HepG2 (cell line): ENCODE results near the gene MAGEE1. TPM values are rescaled to one million over a fixed set of nuclear protein-coding genes. Genes with fewer than 3 reads are reported as not detected.
A peak's percentile ranks its signal among the peaks of the same experiment; 100 is the strongest.

Experiments used
- ATAC-seq: fragments of 200-7000 bp; cut with Tn5 transposase; 3 replicates; pipeline ENCODE4 v1.9.1; 2020; ENCODE audit warnings: mild to moderate bottlenecking, moderate library complexity
- BruUV-seq: library from RNA; stranded (reverse); fragments of 400-500 nt; replicated peaks from 2 replicates; lab custom pipeline; 2021; lab: Mats Ljungman, UMichigan
- CTCF ChIA-PET: fragments of 300-600 bp; formaldehyde crosslinking; extraction: SDS; loops from one replicate; lab custom pipeline; 2021; ENCODE audit warnings: low total read pairs, inconsistent platforms, low intra/inter-chr PET ratio; lab: Yijun Ruan, JAX
- POLR2A ChIA-PET: fragments of 350-600 bp; sonication (Branson Sonifier 250); formaldehyde crosslinking; loops from one replicate; lab custom pipeline; 2020; ENCODE audit warnings: antibody characterized with exemption, inconsistent platforms; lab: Yijun Ruan, JAX
- DNase-seq: peaks from one replicate; pipeline ENCODE4 v3.0.0-alpha.2; 2015; ENCODE audit warnings: low spot score
- FAIRE-seq: peaks from 3 replicates; lab custom pipeline; 2011; peaks lifted over from hg19 to GRCh38; lab: Jason Lieb, UNC
- H2AFZ ChIP-seq: one replicate; pipeline ENCODE4 v1.6.1; 2011; ENCODE audit warnings: low read length, inconsistent platforms
- H3K27ac ChIP-seq: fragments of 300-600 bp; 3 replicates; pipeline ENCODE4 v1.8.0; 2011; ENCODE audit warnings: mixed run types, mild to moderate bottlenecking, mixed read lengths, low read length, inconsistent platforms; ENCODE audit not compliant: insufficient read depth; ENCODE audit errors: extremely low read length
- H3K27me3 ChIP-seq, 2 experiments: fragments of 200-600 bp in 1 of 2; 2 replicates in 1 of 2; 3 replicates in 1 of 2; pipeline versions ENCODE4 v1.6.0 to v1.8.0; 2011; ENCODE audit warnings: low read length in 2 of 2, mild to moderate bottlenecking in 2 of 2, moderate library complexity in 2 of 2, inconsistent platforms in 1 of 2; ENCODE audit not compliant: insufficient read depth in 2 of 2, control insufficient read depth in 1 of 2
- H3K36me3 ChIP-seq, 2 experiments: fragments of 200-600 bp in 1 of 2; replicated peaks in 1 of 2; 2 replicates in 1 of 2; 3 replicates in 1 of 2; pipeline versions ENCODE4 v1.5.1 to v1.8.0; 2011; ENCODE audit warnings: low read length in 2 of 2, inconsistent platforms in 1 of 2; ENCODE audit not compliant: insufficient read depth in 2 of 2, control insufficient read depth in 1 of 2
- H3K4me1 ChIP-seq: 2 replicates; pipeline ENCODE4 v1.5.1; 2012; ENCODE audit warnings: low read length, inconsistent platforms; ENCODE audit not compliant: insufficient read depth
- H3K4me2 ChIP-seq: 2 replicates; pipeline ENCODE4 v1.6.0; 2011; ENCODE audit warnings: low read depth, low read length, inconsistent platforms
- H3K4me3 ChIP-seq, 3 experiments: fragments of 200-600 bp in 1 of 3; sonication (generic), shearing (Covaris generic) in 1 of 3; replicated peaks in 1 of 3; 2 replicates each; pipeline ENCODE4 v1.5.1; 2011 to 2016; ENCODE audit warnings: low read length in 3 of 3, inconsistent platforms in 2 of 3, low read depth in 2 of 3, mild to moderate bottlenecking in 2 of 3, control low read depth in 1 of 3, mixed read lengths in 1 of 3; ENCODE audit not compliant: insufficient read depth in 1 of 3
- H3K79me2 ChIP-seq: one replicate; pipeline ENCODE4 v1.6.1; 2011; ENCODE audit warnings: low read length, inconsistent platforms; ENCODE audit not compliant: insufficient read depth
- H3K9ac ChIP-seq: 2 replicates; pipeline ENCODE4 v1.6.0; 2011; ENCODE audit warnings: mild to moderate bottlenecking, low read depth, low read length, inconsistent platforms; ENCODE audit not compliant: insufficient read depth
- H3K9me3 ChIP-seq: 2 replicates; pipeline ENCODE4 v1.5.1; 2012; ENCODE audit warnings: mild to moderate bottlenecking, low read length
- H4K20me1 ChIP-seq: 2 replicates; pipeline ENCODE4 v1.6.0; 2011; ENCODE audit warnings: inconsistent platforms, mild to moderate bottlenecking, low read length, moderate library complexity; ENCODE audit not compliant: insufficient read depth
- MAFF ChIP-seq: IDR thresholded peaks from 2 replicates; pipeline ENCODE4 v1.6.1; 2011; ENCODE audit warnings: low read depth, low read length, improper control_type of control experiment
- MAFK ChIP-seq, 2 experiments: IDR thresholded peaks in 1 of 2; conservative IDR thresholded peaks in 1 of 2; 2 replicates each; pipeline ENCODE4 v1.6.1; 2011; ENCODE audit warnings: improper control_type of control experiment in 2 of 2, low read length in 2 of 2
- SALL2 ChIP-seq: sonication (generic); formaldehyde crosslinking; IDR thresholded peaks from 2 replicates; pipeline ENCODE4 v1.8.1; 2023; ENCODE audit warnings: mild to moderate bottlenecking, missing genetic modification reagents, inconsistent platforms
- TP53 ChIP-seq: sonication (generic); formaldehyde crosslinking; conservative IDR thresholded peaks from 2 replicates; pipeline ENCODE4 v1.4.0; 2020; ENCODE audit warnings: missing genetic modification reagents
- ZBTB33 ChIP-seq: sonication (generic); formaldehyde crosslinking; IDR thresholded peaks from 2 replicates; pipeline ENCODE4 v1.4.0; 2020; ENCODE audit warnings: missing genetic modification reagents
- ZBTB43 ChIP-seq: sonication (generic); formaldehyde crosslinking; conservative IDR thresholded peaks from 2 replicates; pipeline ENCODE4 v1.4.0; 2020; ENCODE audit warnings: missing genetic modification reagents
- ZNF24 ChIP-seq: fragments of 450-650 bp; IDR thresholded peaks from 2 replicates; pipeline ENCODE4 v1.6.1; 2017; ENCODE audit warnings: antibody characterized with exemption, mild to moderate bottlenecking
- ZSCAN9 ChIP-seq: IDR thresholded peaks from 2 replicates; pipeline ENCODE4 v1.6.1; 2016; ENCODE audit warnings: borderline replicate concordance
- in situ Hi-C: cut with HindIII; loops from 2 replicates; pipeline ENCODE4 v1.10.0; 2017; ENCODE audit warnings: low pct_unique_long_range_greater_than_20kb; ENCODE audit not compliant: extremely low pct_ligation_motif_present
- intact Hi-C: fragments of 100-400 bp; cut with micrococcal nuclease; formaldehyde crosslinking; loops from one replicate; pipeline ENCODE4 v1.10.0; 2022; ENCODE audit not compliant: unreplicated experiment
- polyA plus RNA-seq, 8 experiments: library from polyadenylated mRNA; depleted of rRNA in 3 of 8; stranded (reverse) in 7 of 8; unstranded in 1 of 8; fragments of >200 nt; fragmentation: Illumina TruSeq in 4 of 8; extraction: Trizol in 4 of 8; gene quantifications; 2 replicates each; pipeline versions ENCODE4 v1.2.1 to v1.2.3, GENCODE V29; 2011 to 2016; ENCODE audit warnings: low read depth in 4 of 8, missing spikeins in 1 of 8, mixed read lengths in 1 of 8; ENCODE audit not compliant: insufficient read depth in 1 of 8
- total RNA-seq, 5 experiments: library from RNA; depleted of rRNA; stranded (reverse); fragments of >200 nt; fragmentation: Illumina TruSeq; extraction: Trizol; gene quantifications; 2 replicates each; pipeline ENCODE4 v1.2.3, GENCODE V29; 2016; ENCODE audit warnings: low read depth in 1 of 5
- TF ChIP-seq, protein P1 (sequence below): sonication (generic); formaldehyde crosslinking; IDR thresholded peaks from 2 replicates; pipeline ENCODE4 v1.4.0; 2020; ENCODE audit warnings: missing genetic modification reagents, borderline replicate concordance
- TF ChIP-seq, protein P2 (sequence below), 2 experiments: IDR thresholded peaks; 2 replicates each; pipeline ENCODE4 v1.6.1; 2011 to 2012; ENCODE audit warnings: low read length in 2 of 2, borderline replicate concordance in 1 of 2, low read depth in 1 of 2, mild to moderate bottlenecking in 1 of 2, moderate library complexity in 1 of 2

MAGEE1 gene
- total and polyA plus RNA-seq, 2 of the 13 experiments (the other 11 are each of a cell fraction or from before 2014, with no cell fraction given) = 0.17 to 1.2 TPM

DNA sequence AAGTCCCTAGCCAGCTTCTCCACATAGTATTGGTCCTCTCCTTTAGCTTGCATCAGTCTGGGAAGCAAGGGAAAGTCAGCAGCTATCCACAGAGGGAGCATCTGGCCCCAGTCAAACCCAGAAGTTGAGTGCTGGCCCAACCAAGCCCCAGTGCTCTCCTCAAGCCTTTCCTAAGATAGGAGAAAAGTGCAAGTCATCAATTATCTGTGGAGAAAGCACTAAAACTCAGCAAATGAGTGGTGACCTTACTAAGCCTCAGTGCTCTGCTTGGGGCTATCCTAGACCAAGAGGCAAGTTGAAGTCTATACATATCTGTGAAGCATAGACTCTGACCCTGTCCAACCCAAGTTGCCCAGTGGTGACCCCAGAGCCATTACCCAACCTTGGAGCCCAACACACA, 28.5 kb upstream of the MAGEE1 start:
- BruUV-seq = no TSS peak
- no peak for FAIRE-seq
- TF ChIP-seq ZSCAN9 = no peak
- TF ChIP-seq TP53 (CRISPR knock-in tag) = no peak
- peak; percentile 49 for TF ChIP-seq MAFF
- TF ChIP-seq, protein P1, sequence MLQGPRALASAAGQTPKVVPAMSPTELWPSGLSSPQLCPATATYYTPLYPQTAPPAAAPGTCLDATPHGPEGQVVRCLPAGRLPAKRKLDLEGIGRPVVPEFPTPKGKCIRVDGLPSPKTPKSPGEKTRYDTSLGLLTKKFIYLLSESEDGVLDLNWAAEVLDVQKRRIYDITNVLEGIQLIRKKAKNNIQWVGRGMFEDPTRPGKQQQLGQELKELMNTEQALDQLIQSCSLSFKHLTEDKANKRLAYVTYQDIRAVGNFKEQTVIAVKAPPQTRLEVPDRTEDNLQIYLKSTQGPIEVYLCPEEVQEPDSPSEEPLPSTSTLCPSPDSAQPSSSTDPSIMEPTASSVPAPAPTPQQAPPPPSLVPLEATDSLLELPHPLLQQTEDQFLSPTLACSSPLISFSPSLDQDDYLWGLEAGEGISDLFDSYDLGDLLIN (CRISPR knock-in tag) = no peak
- TF ChIP-seq ZNF24 = no peak
- TF ChIP-seq MAFK (conservative IDR thresholded peaks at IDR 0.05 in 1 of 2, IDR thresholded peaks at IDR 0.05 in 1 of 2; ENCODE audit: low read length in 2 of 2) = peak; percentile 35 to 55; a peak in 3 of 4 replicates
- no peak for TF ChIP-seq ZBTB43
- TF ChIP-seq, protein P2, sequence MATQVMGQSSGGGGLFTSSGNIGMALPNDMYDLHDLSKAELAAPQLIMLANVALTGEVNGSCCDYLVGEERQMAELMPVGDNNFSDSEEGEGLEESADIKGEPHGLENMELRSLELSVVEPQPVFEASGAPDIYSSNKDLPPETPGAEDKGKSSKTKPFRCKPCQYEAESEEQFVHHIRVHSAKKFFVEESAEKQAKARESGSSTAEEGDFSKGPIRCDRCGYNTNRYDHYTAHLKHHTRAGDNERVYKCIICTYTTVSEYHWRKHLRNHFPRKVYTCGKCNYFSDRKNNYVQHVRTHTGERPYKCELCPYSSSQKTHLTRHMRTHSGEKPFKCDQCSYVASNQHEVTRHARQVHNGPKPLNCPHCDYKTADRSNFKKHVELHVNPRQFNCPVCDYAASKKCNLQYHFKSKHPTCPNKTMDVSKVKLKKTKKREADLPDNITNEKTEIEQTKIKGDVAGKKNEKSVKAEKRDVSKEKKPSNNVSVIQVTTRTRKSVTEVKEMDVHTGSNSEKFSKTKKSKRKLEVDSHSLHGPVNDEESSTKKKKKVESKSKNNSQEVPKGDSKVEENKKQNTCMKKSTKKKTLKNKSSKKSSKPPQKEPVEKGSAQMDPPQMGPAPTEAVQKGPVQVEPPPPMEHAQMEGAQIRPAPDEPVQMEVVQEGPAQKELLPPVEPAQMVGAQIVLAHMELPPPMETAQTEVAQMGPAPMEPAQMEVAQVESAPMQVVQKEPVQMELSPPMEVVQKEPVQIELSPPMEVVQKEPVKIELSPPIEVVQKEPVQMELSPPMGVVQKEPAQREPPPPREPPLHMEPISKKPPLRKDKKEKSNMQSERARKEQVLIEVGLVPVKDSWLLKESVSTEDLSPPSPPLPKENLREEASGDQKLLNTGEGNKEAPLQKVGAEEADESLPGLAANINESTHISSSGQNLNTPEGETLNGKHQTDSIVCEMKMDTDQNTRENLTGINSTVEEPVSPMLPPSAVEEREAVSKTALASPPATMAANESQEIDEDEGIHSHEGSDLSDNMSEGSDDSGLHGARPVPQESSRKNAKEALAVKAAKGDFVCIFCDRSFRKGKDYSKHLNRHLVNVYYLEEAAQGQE (IDR thresholded peaks at IDR 0.05; ENCODE audit: borderline replicate concordance in 1 of 2, low read depth in 1 of 2, low read length in 2 of 2) = no peak
- TF ChIP-seq SALL2 (CRISPR knock-in tag) = no peak
- TF ChIP-seq ZBTB33 (CRISPR knock-in tag) = no peak
- no peaks in the 10 kb centered on the region for H3K36me3 ChIP-seq
- ChIA-PET POLR2A (no interaction called here), CTCF (no interaction called here)
- ATAC-seq = no peak
- no peak overlapping the region for H2AFZ ChIP-seq
- no peaks in the 10 kb centered on the region for H3K4me1 ChIP-seq
- no peaks in the 10 kb centered on the region for H3K79me2 ChIP-seq
- intact Hi-C loops = no loop called here
- H4K20me1 ChIP-seq = no peaks in the 10 kb centered on the region
- in situ Hi-C loops = no loop called here
- H3K9me3 ChIP-seq = no peaks in the 10 kb centered on the region
- no peak overlapping the region for H3K27ac ChIP-seq
- no peak overlapping the region for H3K4me2 ChIP-seq
- no peak for DNase-seq
- H3K27me3 ChIP-seq = no peaks in the 10 kb centered on the region
- no peak overlapping the region for H3K4me3 ChIP-seq
- H3K9ac ChIP-seq = no peak overlapping the region
